Hematopoietic multipotent progenitor cell treated with erythropoietin and hydrocortisone succinate and interleukin-3 and kit ligand, for 8 days (in vitro differentiated cells): ENCODE results near the gene DNM1.
"Not testable (repeated sequence)": the region's sequence is repeated elsewhere in the genome, so short reads cannot be mapped to it uniquely, and the experiment has no call there.

Experiments
- DNase-seq: peaks from one replicate; pipeline ENCODE4 v3.0.0-alpha.2; 2015

The DNM1 gene

GRCh38 chr9:128253140-128253990 is 50.2 kb downstream of the DNM1 start:
- no peak for DNase-seq

DNA sequence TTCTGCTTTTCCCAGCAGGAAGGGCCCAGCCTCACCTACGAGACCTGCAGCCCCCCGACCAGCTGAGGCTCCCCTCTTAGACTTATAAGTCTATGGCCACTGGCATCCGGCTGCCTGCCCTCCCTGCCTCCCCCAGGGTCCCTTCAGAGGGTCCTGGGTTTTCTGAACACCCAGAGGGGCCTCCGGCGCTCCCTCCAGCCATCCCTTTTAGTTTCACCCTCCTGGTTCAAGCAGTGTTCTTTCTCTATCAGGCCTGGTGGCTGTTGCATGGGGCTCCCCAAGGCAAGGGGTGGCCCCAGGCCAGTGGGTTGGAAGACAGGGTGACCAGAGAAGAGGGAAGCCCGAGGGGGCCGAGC is 50.8 kb downstream of the DNM1 start:
- DNase-seq, result no peak

DNA sequence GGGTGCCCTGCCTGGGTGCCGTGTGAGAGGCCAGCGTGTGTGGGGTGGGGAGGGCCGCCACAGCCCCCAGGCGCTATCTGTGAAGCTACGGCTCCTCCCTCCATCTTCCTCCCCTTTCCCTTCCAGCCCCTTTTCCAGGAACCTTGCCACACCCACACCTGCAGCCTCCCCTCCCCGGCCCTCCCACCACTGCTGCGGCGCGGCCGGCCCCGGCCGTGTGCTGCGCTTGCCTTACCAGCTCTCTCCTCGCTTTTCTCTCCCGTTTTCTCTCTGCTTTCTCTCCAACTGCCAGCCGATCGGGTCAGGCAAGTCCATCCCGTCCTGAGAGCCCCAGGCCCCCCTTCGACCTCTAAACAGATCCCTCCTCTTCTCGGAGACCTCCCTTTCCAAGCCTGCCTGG is 51.2 kb downstream of the DNM1 start:
- no peak for DNase-seq

GRCh38 chr9:128254855-128255759 is 51.9 kb downstream of the DNM1 start:
- DNase-seq, result peak; percentile 68

- no peak for DNase-seq
Observed at GRCh38 chr9:128257086-128257825, 54.1 kb downstream of the DNM1 start.

DNA sequence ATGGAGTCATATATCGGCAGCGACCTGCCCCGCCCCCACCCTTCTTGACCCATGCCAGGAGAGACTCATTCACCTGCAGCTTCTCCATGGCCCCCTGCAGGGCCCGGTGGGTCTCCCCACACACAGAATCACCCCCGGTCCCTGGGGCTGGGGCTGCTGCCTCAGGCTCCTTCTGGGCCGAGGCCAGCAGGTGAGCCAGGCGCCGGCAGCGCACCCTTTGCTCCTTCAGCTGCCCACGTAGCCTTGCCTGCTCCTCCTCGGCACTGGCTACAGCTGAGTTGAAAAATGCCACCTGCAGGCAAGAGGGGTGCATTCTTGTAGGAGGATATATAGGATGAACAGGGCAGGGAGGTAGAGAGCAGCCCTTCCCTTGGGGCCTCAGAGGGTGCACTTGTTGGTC is 54.7 kb downstream of the DNM1 start:
- DNase-seq, result no peak

DNA sequence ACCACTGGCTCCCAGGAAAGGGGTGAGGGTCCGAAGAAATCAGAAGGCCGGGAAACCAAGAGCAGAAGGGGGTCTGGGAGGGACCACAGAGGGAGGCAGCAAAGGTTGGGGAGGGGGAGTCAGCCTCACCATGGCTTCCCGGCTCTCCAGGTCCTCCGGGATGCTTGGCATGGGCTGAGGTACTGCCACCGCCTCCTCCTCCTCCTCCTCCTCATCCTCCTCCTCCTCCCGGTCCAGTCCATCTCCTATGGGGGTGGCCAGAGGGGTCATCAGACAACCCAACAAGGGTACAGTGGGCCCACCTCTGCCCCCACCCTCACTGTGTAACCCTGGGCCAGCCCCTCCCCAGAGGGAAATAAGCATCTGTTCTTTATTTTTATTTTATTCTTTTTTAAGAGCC is 55.1 kb downstream of the DNM1 start:
- no peak for DNase-seq

- no peak for DNase-seq
Observed at GRCh38 chr9:128259156-128259555, 56.0 kb downstream of the DNM1 start.

GRCh38 chr9:128260340-128260739 is 57.2 kb downstream of the DNM1 start:
- no peak for DNase-seq

DNA sequence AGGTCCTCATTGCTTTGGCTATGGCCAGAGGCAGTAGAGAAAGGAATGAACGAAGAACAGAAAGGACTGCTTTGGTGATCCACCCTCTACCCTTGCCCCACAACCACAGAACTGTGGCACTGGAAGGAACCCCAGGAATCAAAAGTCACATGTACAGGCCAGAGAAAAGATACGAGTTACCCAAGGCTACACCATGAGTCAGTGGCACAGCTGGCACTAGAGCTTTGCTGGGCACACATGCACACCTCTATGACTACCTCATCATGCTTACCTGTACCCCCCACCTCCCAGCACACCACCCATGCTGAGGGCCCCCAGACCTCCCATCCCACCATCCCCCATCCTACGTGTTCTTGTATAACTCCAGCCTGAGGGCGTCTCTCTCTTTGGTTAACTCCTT is 59.5 kb downstream of the DNM1 start:
- DNase-seq, result no peak

- DNase-seq, result no peak
Observed at GRCh38 chr9:128265348-128265847, 62.2 kb downstream of the DNM1 start.

GRCh38 chr9:128266868-128267590 is 63.9 kb downstream of the DNM1 start:
- DNase-seq, result no peak

DNA sequence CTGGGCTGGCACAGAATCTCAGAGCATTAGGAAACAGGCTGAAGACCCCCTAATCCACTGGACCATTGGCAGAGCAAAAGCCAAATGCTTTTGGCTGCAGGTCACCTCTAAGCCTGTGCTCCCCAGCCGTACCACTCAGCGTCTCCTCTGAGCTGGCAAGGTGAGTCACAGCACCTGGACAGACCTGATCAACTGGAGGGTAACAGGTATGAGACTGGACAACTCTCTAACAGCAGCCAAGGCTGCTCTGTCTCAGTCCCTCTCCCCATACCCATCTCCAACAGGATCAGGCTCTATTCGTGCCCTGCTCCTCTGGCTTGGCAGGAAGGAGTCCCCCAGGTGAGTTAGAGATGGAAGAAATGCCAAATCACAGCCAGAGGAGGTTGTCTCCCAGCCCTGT is 67.9 kb downstream of the DNM1 start:
- DNase-seq, result no peak

DNA sequence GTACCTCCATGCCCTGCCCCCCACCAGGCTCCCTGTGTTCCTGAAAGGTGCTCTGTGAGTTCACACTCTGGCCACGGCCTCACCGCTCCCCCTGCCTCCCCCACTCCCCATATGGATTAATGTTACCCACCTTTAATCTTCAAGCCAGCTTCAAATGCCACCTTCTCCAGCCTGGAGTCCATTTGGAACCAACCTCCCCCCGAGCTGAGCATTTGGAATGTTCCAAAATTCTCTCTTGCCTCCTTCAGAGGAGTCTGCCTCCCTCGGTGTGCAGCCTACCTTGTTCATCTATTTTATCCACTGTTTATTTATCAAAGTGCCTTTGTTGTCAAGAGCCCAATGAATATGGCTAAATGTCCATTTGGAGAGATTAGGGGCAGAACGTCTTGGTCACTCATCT is 68.3 kb downstream of the DNM1 start:
- DNase-seq, result no peak

DNA sequence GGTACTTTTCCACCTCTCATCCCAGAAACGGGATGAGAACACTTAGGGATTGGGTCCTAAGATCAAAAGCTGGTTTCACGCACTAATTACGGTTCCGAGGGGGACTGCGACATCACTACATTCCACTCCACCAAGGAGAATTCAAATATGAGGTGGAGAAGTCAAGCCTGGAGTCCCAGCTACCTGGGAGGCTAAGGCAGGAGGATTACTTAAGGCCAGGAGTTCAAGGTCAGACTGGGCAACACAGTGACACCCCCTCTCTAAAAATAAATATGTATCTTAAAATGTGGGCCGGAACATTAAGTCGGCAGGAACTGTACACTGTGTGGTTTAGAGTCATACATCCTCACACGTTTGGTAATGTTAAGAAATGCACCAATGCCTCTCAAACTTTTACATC is 71.1 kb downstream of the DNM1 start:
- DNase-seq, result no peak

DNA sequence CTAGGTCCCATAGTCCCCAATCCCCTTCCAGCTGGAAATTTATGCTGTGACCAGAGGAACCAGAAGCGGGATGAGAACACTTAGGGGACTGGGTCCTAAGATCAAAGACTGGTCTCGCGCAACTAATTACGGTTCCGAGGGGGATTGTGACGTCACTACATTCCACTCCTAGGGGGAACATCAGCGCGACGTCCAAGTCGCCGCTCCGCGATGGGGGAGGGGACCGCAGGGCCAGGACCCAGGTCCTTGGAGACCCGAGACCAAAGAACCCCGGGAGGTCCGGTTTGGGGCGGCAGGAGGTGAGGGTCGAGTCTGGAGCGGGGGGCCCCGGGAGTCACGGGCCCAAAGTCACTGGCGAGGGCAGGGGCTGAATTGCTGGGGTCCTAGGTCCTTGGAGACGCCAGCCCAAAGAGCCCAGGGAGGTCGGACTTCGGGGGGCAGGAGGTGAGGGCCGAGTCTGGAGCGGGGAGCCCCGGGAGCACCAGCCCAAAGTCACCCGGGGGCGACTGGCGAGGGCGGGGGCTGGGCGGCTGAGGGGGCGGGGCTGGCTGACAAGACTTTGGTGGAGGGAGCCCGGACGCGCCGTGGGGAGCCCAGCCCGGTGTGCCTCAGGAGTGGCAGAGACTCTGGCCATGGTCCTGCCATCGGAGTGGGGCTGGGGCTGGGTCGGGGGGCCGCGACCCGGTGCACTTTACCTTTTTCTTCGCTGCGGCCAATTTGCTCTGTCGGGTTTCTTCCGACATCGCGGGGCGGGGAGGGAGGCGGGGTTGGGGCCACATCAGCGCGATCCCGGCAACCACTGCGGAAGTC is 72.2 kb downstream of the DNM1 start, which contains the start of gene GOLGA2:
Gene GOLGA2, minus strand, starts transcription at position 810 of the 810 bp plus-strand sequence. Its CDS starts 31 bp downstream, at position 779.
- DNase-seq, result no peak

DNA sequence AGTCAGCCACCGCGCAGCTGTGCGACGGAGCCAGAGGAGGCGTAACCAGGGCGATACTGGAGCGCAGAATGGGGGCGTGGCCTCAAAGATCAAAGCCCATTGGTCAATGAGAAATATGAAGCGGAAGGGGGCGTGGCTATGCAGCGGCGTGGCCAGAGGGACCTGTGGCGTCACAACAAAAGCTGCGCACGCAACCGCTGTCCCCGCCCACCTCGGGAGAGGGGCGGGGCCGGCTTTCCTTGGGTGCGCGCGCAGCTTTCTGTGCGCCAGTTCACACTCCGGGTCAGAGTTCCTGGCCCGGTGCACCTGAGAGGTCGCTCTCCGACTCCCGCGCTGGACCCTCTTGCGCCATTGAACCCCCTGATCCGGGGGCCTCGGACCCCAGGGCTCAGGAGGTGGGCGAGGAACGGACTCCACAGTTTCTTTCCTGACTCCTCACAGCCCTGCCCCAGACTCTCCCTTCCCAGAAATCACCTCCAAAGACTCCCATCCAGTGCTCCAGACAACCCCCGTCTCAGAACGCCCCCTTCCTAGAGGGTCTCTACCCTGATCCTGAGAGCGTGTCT is 72.9 kb downstream of the DNM1 start, which contains the start of gene SWI5:
Gene SWI5, plus strand, starts transcription at position 269 of the 566 bp plus-strand sequence.
- peak; percentile 99 for DNase-seq

DNA sequence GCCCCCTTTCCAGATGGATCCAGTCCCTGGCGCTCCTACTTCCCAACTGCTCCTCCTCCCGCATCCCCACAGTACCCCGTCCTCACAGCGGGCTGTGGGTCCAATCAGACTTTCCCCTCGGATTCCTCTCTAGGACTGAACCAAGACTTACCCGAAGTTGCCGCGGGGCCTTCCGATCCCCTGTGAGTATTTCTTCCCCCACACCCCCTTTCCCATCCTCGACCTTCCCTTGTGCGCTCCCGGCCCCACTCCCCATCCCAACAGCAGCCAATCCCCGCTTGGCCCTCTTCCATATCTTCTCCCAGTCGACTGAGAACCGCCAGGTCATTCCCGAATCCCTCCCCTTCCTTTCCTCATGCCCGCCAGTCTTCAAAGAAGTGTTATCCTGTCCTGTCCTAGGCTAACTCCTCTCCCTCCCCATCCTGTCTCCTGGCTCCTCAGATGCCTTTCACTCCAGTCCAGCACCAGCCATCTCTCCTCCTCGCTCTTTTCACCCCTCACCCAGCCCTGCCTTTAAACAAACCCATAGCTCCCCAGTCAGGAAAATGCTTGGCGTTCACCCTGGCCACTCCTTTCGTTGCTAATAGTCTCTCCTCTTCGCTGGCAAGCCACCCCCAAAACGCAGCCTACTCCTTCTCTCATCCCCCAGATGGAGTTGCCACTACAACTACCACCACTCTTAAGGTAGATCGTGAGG is 73.5 kb downstream of the DNM1 start:
- no peak for DNase-seq

DNA sequence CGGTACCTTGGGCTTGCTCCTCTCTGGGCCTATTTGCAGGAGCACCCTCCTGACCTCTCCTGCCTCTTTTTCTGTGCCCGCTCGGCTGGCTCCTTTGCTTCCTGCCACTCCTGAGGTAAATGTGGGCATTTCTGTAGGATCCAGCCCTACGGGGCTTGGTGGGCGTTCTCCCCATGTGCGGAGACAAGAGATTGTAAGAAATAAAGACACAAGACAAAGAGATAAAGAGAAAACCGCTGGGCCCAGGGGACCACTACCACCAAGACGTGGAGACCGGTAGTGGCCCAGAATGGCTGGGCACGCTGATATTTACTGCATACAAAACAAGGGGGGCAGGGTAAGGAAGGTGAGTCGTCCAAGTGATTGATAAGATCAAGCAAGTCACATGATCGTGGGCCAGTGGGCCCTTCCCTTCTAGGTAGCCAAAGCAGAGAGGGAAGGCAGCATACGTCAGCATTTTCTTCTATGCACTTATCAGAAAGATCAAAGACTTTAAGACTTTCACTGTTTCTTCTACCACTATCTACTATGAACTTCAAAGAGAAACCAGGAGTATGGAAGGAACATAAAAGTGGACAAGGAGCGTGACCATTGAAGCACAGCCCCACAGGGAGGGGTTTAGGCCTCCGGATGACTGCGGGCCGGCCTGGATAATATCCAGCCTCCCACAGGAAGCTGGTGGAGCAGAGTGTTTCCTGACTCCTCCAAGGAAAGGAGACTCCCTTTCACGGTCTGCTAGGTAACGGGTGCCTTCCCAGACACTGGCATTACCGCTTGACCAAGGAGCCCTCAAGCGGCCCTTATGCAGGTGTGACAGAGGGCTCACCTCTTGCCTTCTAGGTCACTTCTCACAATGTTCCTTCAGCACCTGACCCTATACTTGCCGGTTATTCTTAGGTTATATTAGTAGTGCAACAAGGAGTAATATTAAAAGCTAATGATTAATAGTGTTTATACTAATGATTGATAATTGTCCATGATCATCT is 76.2 kb downstream of the DNM1 start:
- DNase-seq, result not testable (repeated sequence)
